ENCODE results near the gene SLC6A13. TPM values are rescaled to one million over a fixed set of nuclear protein-coding genes. Genes with fewer than 3 reads are reported as not detected.

Gene SLC6A13
- total RNA-seq, 2 experiments from 2014 or later = 0.09 TPM; not detected in 1

- Histone ChIP-seq H3K27ac (ENCODE audit: low read depth, low read length, poor library complexity, severe bottlenecking) (no peak overlapping the region), H3K36me3 (ENCODE audit: insufficient read depth, low read length) (no peaks in the 10 kb centered on the region), H4K20me1 (ENCODE audit: insufficient read depth, low read length) (no peaks in the 10 kb centered on the region), H3K9me2 (ENCODE audit: insufficient read depth, low read length) (no peaks in the 10 kb centered on the region), H3K9me3 (ENCODE audit: low read length) (no peaks in the 10 kb centered on the region), H2AFZ (ENCODE audit: low read length) (no peak overlapping the region), H3K4me2 (ENCODE audit: low read length) (no peak overlapping the region), H3K79me2 (ENCODE audit: insufficient read depth, low read depth, low read length) (no peaks in the 10 kb centered on the region), H3K4me1 (ENCODE audit: insufficient read depth, low read length, poor library complexity, severe bottlenecking) (no peaks in the 10 kb centered on the region), H3K4me3 (ENCODE audit: low read depth, low read length, poor library complexity, severe bottlenecking) (no peak overlapping the region)
- no peak for DNase-seq (ENCODE audit: low spot score)
- intact Hi-C loops (cut with micrococcal nuclease; ENCODE audit: unreplicated experiment) = no loop called here
- POLR2A ChIA-PET = no interaction called here
- CTCF ChIA-PET (ENCODE audit: unreplicated experiment) = no interaction called here
- TF ChIP-seq, protein P1, sequence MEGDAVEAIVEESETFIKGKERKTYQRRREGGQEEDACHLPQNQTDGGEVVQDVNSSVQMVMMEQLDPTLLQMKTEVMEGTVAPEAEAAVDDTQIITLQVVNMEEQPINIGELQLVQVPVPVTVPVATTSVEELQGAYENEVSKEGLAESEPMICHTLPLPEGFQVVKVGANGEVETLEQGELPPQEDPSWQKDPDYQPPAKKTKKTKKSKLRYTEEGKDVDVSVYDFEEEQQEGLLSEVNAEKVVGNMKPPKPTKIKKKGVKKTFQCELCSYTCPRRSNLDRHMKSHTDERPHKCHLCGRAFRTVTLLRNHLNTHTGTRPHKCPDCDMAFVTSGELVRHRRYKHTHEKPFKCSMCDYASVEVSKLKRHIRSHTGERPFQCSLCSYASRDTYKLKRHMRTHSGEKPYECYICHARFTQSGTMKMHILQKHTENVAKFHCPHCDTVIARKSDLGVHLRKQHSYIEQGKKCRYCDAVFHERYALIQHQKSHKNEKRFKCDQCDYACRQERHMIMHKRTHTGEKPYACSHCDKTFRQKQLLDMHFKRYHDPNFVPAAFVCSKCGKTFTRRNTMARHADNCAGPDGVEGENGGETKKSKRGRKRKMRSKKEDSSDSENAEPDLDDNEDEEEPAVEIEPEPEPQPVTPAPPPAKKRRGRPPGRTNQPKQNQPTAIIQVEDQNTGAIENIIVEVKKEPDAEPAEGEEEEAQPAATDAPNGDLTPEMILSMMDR (conservative IDR thresholded peaks at IDR 0.05; ENCODE audit: low read length) = no peak
- no peak for TF ChIP-seq EZH2phosphoT487 (IDR thresholded peaks at IDR 0.05; ENCODE audit: borderline replicate concordance, low read depth, low read length)
- BruUV-seq (replicated peaks) = no TSS peak
Measured at GRCh38 chr12:257521-258321, 4.9 kb downstream of the SLC6A13 start.

GRCh38 chr12:256958-257357, 5.7 kb downstream of the SLC6A13 start:
- DNase-seq (ENCODE audit: low spot score) = no peak
- Histone ChIP-seq H2AFZ (ENCODE audit: low read length) (no peak overlapping the region), H3K79me2 (ENCODE audit: insufficient read depth, low read depth, low read length) (no peaks in the 10 kb centered on the region), H3K9me2 (ENCODE audit: insufficient read depth, low read length) (no peaks in the 10 kb centered on the region), H4K20me1 (ENCODE audit: insufficient read depth, low read length) (no peaks in the 10 kb centered on the region), H3K9me3 (ENCODE audit: low read length) (no peaks in the 10 kb centered on the region), H3K4me1 (ENCODE audit: insufficient read depth, low read length, poor library complexity, severe bottlenecking) (no peaks in the 10 kb centered on the region), H3K4me3 (ENCODE audit: low read depth, low read length, poor library complexity, severe bottlenecking) (no peak overlapping the region), H3K4me2 (ENCODE audit: low read length) (no peak overlapping the region), H3K36me3 (ENCODE audit: insufficient read depth, low read length) (no peaks in the 10 kb centered on the region), H3K27ac (ENCODE audit: low read depth, low read length, poor library complexity, severe bottlenecking) (no peak overlapping the region)
- intact Hi-C loops (cut with micrococcal nuclease; ENCODE audit: unreplicated experiment) = no loop called here
- ChIA-PET CTCF (ENCODE audit: unreplicated experiment) (no interaction called here), POLR2A (no interaction called here)
- no peak for TF ChIP-seq EZH2phosphoT487 (IDR thresholded peaks at IDR 0.05; ENCODE audit: borderline replicate concordance, low read depth, low read length)
- TF ChIP-seq, protein P1 (conservative IDR thresholded peaks at IDR 0.05; ENCODE audit: low read length) = no peak
- BruUV-seq (replicated peaks) = no TSS peak

DNA sequence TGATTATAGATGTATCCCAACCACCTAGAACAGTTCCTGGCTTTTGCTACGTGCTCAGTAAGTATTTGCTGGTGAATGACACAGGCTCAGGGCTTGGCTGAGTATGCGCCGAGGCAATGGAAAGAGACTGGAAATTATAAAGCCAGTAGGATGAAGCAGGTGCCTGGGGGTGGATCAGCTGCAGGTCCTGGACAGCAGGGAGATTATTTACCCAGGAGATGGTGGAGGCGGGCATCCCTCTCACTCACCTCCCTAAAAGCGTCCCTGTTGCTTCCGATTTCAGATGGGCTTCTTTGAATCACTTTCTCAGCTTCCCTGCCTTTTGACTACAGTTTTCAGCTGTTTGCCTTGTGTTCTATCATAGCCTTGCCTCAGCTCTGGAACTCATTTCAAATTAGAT, 6.4 kb downstream of the SLC6A13 start:
- no peak for TF ChIP-seq EZH2phosphoT487 (IDR thresholded peaks at IDR 0.05; ENCODE audit: borderline replicate concordance, low read depth, low read length)
- TF ChIP-seq, protein P1 (conservative IDR thresholded peaks at IDR 0.05; ENCODE audit: low read length) = no peak
- intact Hi-C loops (cut with micrococcal nuclease; ENCODE audit: unreplicated experiment) = no loop called here
- no TSS peak for BruUV-seq (replicated peaks)
- Histone ChIP-seq H3K4me2 (ENCODE audit: low read length) (no peak overlapping the region), H4K20me1 (ENCODE audit: insufficient read depth, low read length) (no peaks in the 10 kb centered on the region), H3K4me1 (ENCODE audit: insufficient read depth, low read length, poor library complexity, severe bottlenecking) (no peaks in the 10 kb centered on the region), H3K9me2 (ENCODE audit: insufficient read depth, low read length) (no peaks in the 10 kb centered on the region), H2AFZ (ENCODE audit: low read length) (no peak overlapping the region), H3K4me3 (ENCODE audit: low read depth, low read length, poor library complexity, severe bottlenecking) (no peak overlapping the region), H3K9me3 (ENCODE audit: low read length) (no peaks in the 10 kb centered on the region), H3K27ac (ENCODE audit: low read depth, low read length, poor library complexity, severe bottlenecking) (no peak overlapping the region), H3K36me3 (ENCODE audit: insufficient read depth, low read length) (no peaks in the 10 kb centered on the region), H3K79me2 (ENCODE audit: insufficient read depth, low read depth, low read length) (no peaks in the 10 kb centered on the region)
- no peak for DNase-seq (ENCODE audit: low spot score)
- ChIA-PET POLR2A (no interaction called here), CTCF (ENCODE audit: unreplicated experiment) (no interaction called here)

Measured in OCI-LY7 (cell line).